Measurements from ENCODE around the gene OPRL1. TPM values are rescaled to one million over a fixed set of nuclear protein-coding genes. Genes with fewer than 3 reads are reported as not detected.

Gene OPRL1
- total RNA-seq, 1 donor from 2014 or later, result 1.1 TPM

DNA sequence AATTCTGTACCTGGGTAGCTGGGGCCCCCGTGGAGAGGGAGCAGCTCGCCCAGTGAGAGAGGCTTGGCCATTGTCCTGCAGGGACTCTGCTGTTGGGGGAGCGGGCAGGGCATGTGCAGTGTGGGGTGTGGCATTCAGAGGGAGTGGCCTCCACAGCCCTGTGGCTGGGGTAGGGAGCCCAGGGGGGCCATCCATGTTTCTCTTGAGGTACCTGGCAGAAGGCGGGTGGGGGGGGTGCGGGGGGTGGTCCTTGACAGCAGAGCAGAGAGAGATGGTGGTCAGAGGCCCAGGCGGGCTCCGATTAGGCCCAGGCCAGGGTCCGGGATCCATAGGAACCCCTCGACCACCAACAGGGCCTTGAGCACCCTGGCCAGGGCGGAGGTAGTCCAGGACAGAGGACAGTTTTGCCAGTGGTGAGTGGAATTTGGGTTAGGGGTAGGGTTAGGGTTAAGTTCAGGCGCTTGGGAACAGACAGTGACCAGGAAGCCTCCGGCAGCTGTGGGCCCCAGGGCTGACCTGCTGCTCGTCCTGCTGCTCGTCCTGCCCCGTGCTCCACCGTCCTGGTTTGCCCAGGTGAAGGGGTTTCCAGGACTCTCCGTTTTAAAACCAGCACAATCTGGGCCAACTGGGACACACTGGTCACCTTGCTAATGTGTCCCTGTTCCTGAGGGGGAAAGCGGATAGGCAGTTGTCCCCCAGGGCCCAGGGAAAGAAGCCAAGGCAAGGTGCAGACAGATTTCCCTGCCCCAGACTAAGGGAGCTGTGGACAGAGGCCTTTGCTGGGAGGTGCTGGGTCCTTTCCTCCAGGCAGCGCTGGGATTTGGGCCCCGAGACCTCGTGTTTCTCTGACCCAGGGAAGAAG lies 59.5 kb downstream of the OPRL1 start:
- DNase-seq (ENCODE audit: low read depth), result no peak

DNA sequence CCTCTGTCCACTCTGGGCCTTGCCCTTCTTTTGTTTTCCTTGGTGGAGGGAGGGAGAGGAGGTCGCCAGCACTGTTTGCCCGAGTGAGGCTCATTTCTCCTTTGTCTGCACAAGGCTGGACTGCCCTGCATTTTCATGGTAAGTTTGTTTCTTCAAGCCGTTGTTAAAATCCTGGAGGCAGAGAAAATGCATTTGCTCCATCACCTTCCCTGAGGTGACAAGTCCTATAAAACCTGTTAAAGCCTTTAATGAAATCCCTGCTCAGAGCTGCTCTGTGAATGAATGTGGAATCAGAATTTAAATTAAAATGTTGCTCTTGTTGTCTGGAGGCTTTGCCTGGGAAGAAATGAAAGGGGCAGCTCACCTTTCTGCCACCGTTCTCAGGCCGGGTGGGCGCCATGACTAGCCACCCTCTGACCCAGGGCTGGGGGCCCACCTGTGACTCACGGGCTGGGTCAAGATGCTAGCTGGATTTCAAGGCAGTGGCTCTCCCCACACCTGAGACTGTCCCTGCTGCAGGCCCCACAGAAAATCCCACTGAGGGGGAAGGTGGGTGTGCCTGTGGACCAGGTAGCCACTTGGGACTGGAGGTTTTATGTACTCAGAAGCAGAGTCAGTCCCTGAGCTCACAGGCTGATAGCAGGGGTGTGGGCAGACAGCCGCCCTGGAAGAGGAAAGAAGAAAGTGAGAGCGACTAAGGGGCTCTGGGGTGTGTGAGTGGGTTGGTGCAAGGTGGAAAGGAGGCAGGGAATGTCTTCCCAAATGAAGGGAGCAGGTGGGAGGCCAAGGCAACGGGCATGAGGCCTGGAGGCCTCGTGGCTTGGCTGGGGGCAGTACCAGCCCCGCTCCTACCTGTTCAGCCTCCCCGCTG lies 60.4 kb downstream of the OPRL1 start:
- no peak for DNase-seq (ENCODE audit: low read depth)

DNA sequence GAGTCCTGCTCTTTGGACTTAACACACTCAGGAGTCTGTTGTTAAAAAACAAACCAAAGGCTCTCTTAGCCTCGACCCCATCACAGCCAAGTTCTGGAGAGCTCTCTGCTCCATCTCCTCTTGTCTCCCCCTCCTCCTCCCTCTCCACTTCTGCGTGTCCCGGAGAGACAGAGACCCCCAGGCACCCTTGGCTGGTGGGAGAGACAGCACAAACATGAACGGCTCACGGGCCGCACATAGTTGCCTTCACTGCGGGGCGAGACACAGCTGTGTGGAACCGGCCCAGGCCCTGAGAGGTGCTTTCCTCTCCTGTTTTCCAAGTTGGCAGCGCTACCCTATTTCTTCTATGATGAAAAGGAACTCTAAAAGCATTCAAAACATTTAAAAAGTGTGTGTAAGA lies 61.1 kb downstream of the OPRL1 start:
- DNase-seq (ENCODE audit: low read depth), result no peak

DNA sequence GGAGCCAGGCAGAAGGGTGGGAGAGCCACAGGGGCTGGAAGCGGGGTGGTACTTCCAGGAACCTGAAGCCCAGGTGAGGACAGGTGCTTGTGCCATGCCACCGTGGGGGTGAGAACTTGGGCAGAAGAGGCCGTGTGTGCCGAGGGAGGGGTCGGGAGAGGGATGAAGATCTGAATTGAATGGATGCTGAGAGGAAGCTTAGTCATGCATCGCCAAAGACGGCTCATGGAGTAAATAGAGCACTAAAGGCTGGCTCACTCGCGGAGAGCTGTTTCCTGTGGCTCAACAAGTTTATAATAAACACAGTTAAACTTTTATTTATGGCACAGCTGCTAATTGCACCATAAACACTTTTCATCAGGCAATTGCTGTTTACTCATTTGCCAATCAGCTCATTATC lies 62.7 kb downstream of the OPRL1 start:
- no peak for DNase-seq (ENCODE audit: low read depth)

GRCh38 chr20:64143018-64143801 lies 63.3 kb downstream of the OPRL1 start:
- DNase-seq (ENCODE audit: low read depth), result no peak

DNA sequence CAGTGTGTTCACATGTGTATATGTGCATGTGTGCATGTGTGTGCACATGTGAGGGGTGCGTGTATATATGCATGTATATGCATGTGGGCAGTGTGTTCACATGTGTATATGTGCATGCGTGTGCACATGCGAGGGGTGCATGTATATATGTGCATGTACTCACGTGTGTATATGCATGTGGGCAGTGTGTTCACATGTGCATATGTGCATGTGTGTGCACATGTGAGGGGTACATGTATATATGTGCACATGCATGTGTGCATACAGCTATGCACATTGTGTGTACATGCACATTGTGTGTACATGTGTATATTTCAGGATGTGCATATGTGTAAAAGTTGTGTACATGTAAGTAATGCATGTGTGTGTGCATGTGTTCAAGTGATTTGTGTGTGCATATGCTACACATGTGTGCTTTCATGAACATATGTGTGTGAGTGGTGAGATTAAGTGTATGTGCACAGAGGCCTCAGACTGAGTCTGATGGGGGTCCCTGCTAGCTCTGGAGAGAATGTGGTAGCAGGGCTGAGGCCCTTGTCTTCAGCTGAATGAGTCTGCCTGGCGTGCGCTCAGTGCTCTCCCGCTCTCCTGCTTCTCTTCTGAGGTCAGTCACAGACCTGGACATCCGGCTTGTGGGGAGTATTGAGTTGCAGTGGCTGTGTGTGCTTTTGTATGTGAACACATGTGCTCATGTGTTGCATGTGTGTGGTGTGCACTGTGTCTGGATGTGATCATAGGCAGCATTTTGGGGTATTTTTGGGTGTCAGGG lies 64.4 kb downstream of the OPRL1 start:
- DNase-seq (ENCODE audit: low read depth), result no peak

DNA sequence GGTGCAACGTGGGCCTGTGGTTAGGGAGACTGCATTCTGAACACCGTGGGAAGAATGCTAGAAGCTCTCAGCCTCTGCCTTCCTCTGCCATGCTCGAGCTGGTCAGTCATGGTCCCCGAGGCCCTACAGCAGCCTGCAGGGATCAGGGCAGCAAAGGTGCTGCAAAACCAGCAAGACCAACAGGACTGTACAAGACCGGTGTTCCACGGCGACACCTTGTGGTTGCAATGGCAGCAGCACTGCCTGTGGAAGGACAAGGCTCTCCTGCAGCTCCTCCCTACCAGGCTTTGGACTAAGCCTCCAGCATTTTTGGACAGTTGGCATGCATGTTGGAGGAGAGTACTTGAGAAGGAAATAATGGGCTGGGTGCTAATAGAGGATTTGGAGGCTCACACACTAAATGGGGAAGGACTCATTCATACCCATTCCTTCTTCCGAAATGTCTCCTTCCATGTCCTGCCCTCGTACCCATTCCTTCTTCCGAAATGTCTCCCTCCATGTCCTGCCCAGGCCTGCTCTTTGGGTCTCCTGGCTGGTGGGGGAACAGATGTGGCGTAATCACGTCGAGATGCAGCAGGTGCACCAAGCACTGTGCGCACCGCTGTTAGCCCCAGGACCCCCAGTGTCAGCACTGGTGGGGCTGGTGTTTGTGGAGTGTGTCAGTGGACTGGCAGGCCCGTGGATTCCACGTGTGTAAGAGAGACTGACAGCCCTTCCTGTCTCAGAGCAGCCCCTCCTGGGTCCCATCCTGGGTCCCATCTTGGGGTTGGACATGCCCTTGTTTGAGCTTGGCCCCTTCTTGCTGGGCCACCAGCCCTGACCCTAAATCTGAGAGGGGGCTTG lies 65.8 kb downstream of the OPRL1 start:
- no peak for DNase-seq (ENCODE audit: low read depth)

GRCh38 chr20:64146301-64146935 lies 66.5 kb downstream of the OPRL1 start:
- DNase-seq (ENCODE audit: low read depth), result no peak

DNA sequence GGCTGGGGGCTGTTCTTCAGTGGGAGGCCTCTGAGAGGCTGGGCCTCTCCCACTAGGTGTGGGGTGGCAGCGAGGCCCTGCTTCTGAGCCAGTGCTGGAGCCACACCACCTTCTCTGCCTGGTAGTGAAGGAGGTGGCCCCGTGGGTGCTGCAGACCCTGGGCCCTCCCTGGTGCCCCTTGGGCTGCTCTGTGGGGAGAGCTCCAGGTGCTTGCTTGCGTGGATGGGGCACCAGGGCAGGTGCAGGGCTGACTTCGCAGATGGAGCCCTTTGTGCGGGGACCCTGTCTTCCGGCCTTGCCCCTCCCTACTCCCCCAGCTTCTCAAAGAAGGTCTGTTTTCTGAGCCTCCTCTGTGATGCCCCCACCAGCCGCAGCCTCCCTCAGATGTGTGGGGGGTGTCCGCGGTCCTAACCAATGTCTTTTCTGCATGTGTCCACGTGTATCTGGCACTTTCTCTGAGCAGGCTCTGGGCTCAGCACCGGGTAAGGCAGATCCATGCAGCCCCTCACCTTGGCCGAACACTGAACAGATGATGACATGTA lies 67.1 kb downstream of the OPRL1 start:
- DNase-seq (ENCODE audit: low read depth), result no peak

GRCh38 chr20:64148581-64148980 lies 68.7 kb downstream of the OPRL1 start:
- no peak for DNase-seq (ENCODE audit: low read depth)

- no peak for DNase-seq (ENCODE audit: low read depth)
Observed at GRCh38 chr20:64149141-64149540, 69.3 kb downstream of the OPRL1 start.

- DNase-seq (ENCODE audit: low read depth), result no peak
Observed at GRCh38 chr20:64149809-64150560, 70.1 kb downstream of the OPRL1 start.

Small RNA genes within 50 kb of the gene (microRNA-seq; reads per million reads assigned to microRNA genes)
- gene MIR6813, result 0.48 reads per million

Other genes with a start within 250 kb of the OPRL1 start
- gene ZBTB46, start 248.8 kb upstream of the OPRL1 start, total RNA-seq, result 19.6 and 20.9 TPM in 2 replicates
- gene ABHD16B, start 218.6 kb upstream of the OPRL1 start, total RNA-seq, result not detected in 2 replicates
- 94.4 and 99.0 TPM in 2 replicates for gene TPD52L2, start 214.8 kb upstream of the OPRL1 start, total RNA-seq
- 49.3 and 60.7 TPM in 2 replicates for gene DNAJC5, start 185.0 kb upstream of the OPRL1 start, total RNA-seq
- gene UCKL1, start 123.7 kb upstream of the OPRL1 start, total RNA-seq, result 19.9 and 22.3 TPM in 2 replicates
- 17.8 and 23.2 TPM in 2 replicates for gene ZNF512B, start 110.2 kb upstream of the OPRL1 start, total RNA-seq
- 1.1 and 9.2 TPM in 2 replicates for gene SAMD10, start 100.4 kb upstream of the OPRL1 start, total RNA-seq
- 42.4 and 49.4 TPM in 2 replicates for gene PRPF6, start 99.0 kb upstream of the OPRL1 start, total RNA-seq
- 0.45 and 0.47 TPM in 2 replicates for gene C20orf204, start 43.9 kb upstream of the OPRL1 start, total RNA-seq
- not detected in 2 replicates for gene SOX18, start 30.4 kb upstream of the OPRL1 start, total RNA-seq
- gene TCEA2, start 16.9 kb upstream of the OPRL1 start, total RNA-seq, result 18.9 and 21.6 TPM in 2 replicates
- 10.7 and 16.4 TPM in 2 replicates for gene RGS19, start 564 bp upstream of the OPRL1 start, total RNA-seq
- 0.24 TPM in 1 of 2 replicates, not detected in the other for gene LKAAEAR1, start 4.3 kb downstream of the OPRL1 start, total RNA-seq
- not detected in 2 replicates for gene NPBWR2, start 27.5 kb downstream of the OPRL1 start, total RNA-seq
- not detected in 2 replicates for gene MYT1, start 84.4 kb downstream of the OPRL1 start, total RNA-seq
- 62.3 and 94.6 TPM in 2 replicates for gene PCMTD2, start 175.7 kb downstream of the OPRL1 start, total RNA-seq

All from myocyte (in vitro differentiated cells).